GM18517 (cell line): ENCODE measurements around the gene SAMD4A.
"Not testable (repeated sequence)": the region's sequence is repeated elsewhere in the genome, so short reads cannot be mapped to it uniquely, and the experiment has no call there.

ENCODE experiments used
- ATAC-seq: cut with Tn5 transposase; IDR thresholded peaks from one replicate; pipeline ENCODE4 v1.9.1; 2021; ENCODE audit warnings: mild to moderate bottlenecking, moderate library complexity; ENCODE audit not compliant: unreplicated experiment

SAMD4A gene

GRCh38 chr14:54722791-54723432 lies 156.0 kb downstream of the SAMD4A start:
- ATAC-seq: no peak

- ATAC-seq: no peak
Measured at GRCh38 chr14:54724123-54724522, 157.2 kb downstream of the SAMD4A start.

- ATAC-seq: no peak
Measured at GRCh38 chr14:54724676-54725325, 157.9 kb downstream of the SAMD4A start.

- no peak for ATAC-seq
Measured at GRCh38 chr14:54725998-54726397, 159.1 kb downstream of the SAMD4A start.

GRCh38 chr14:54727929-54728328 lies 161.0 kb downstream of the SAMD4A start:
- no peak for ATAC-seq

GRCh38 chr14:54728700-54729527 lies 162.0 kb downstream of the SAMD4A start:
- ATAC-seq: no peak

- peak; percentile 96 for ATAC-seq
Measured at GRCh38 chr14:54730156-54730961, 163.4 kb downstream of the SAMD4A start.

- ATAC-seq: no peak
Measured at GRCh38 chr14:54734966-54735365, 168.0 kb downstream of the SAMD4A start.

- ATAC-seq: no peak
Measured at GRCh38 chr14:54735424-54735823, 168.5 kb downstream of the SAMD4A start.

- no peak for ATAC-seq
Measured at GRCh38 chr14:54737132-54737711, 170.3 kb downstream of the SAMD4A start.

GRCh38 chr14:54738009-54738408 lies 171.1 kb downstream of the SAMD4A start:
- no peak for ATAC-seq

GRCh38 chr14:54739514-54739913 lies 172.6 kb downstream of the SAMD4A start:
- no peak for ATAC-seq

- no peak for ATAC-seq
Measured at GRCh38 chr14:54742492-54743350, 175.8 kb downstream of the SAMD4A start.

- no peak for ATAC-seq
Measured at GRCh38 chr14:54743382-54743781, 176.5 kb downstream of the SAMD4A start.

GRCh38 chr14:54746019-54746418 lies 179.1 kb downstream of the SAMD4A start:
- ATAC-seq: no peak

GRCh38 chr14:54747616-54748015 lies 180.7 kb downstream of the SAMD4A start:
- ATAC-seq: no peak

- ATAC-seq: no peak
Measured at GRCh38 chr14:54749180-54749579, 182.3 kb downstream of the SAMD4A start.

GRCh38 chr14:54749727-54750126 lies 182.8 kb downstream of the SAMD4A start:
- ATAC-seq: no peak

GRCh38 chr14:54752611-54753010 lies 185.7 kb downstream of the SAMD4A start:
- not testable (repeated sequence) for ATAC-seq

GRCh38 chr14:54753396-54753795 lies 186.5 kb downstream of the SAMD4A start:
- ATAC-seq: not testable (repeated sequence)
